Stimulated activated CD8-positive, alpha-beta memory T cell treated with anti-CD3 and anti-CD28 coated beads, Interleukin-2, amount 100 ng/mL, for 48 hours (primary cell): Measurements from ENCODE around the gene SMYD5.

Experiments used
- DNase-seq, 2 donors: peaks; one replicate each; pipeline ENCODE4 v3.0.0-alpha.2; 2020; ENCODE audit warnings: low read depth in 2 of 2

SMYD5 gene

GRCh38 chr2:73205611-73206010 lies 8.4 kb upstream of the SMYD5 start:
- no peak for DNase-seq

GRCh38 chr2:73208258-73208657 lies 5.8 kb upstream of the SMYD5 start:
- no peak for DNase-seq

GRCh38 chr2:73210019-73210418 lies 4.0 kb upstream of the SMYD5 start:
- no peak for DNase-seq

GRCh38 chr2:73210696-73211095 lies 3.3 kb upstream of the SMYD5 start:
- no peak for DNase-seq

- DNase-seq: no peak
Observed at GRCh38 chr2:73212098-73212447, 2.0 kb upstream of the SMYD5 start.

- DNase-seq: peak; percentile 56 to 71
Observed at GRCh38 chr2:73212448-73213176, 1.4 kb upstream of the SMYD5 start.

- DNase-seq: no peak
Observed at GRCh38 chr2:73215254-73215653, 1.2 kb downstream of the SMYD5 start.

- no peak for DNase-seq
Observed at GRCh38 chr2:73217160-73217559, 3.1 kb downstream of the SMYD5 start.

GRCh38 chr2:73217826-73218225 lies 3.8 kb downstream of the SMYD5 start:
- no peak for DNase-seq

GRCh38 chr2:73218298-73218697 lies 4.3 kb downstream of the SMYD5 start:
- DNase-seq: no peak

- DNase-seq: no peak
Observed at GRCh38 chr2:73223821-73224220, 9.8 kb downstream of the SMYD5 start.

- DNase-seq: no peak
Observed at GRCh38 chr2:73225513-73226360, 11.7 kb downstream of the SMYD5 start.

GRCh38 chr2:73227086-73227485 lies 13.0 kb downstream of the SMYD5 start:
- DNase-seq: no peak

GRCh38 chr2:73228631-73229030 lies 14.6 kb downstream of the SMYD5 start:
- DNase-seq: no peak

GRCh38 chr2:73232403-73233153 lies 18.5 kb downstream of the SMYD5 start:
- peak in 1 of 2 donors; percentile 10 for DNase-seq

- peak; percentile 86 to 91 for DNase-seq
Observed at GRCh38 chr2:73233154-73233931, 19.3 kb downstream of the SMYD5 start, which contains the start of gene PRADC1. TSS of gene PRADC1 (minus strand) at chr2:73233239. CDS start at chr2:73233160, 79 bp downstream.

- DNase-seq: peak; percentile 70 to 75
Observed at GRCh38 chr2:73233932-73234832, 20.1 kb downstream of the SMYD5 start, which contains the start of gene CCT7. TSS of gene CCT7 (plus strand) at chr2:73234308. CDS start at chr2:73234379, 71 bp downstream.

GRCh38 chr2:73235315-73236028 lies 21.4 kb downstream of the SMYD5 start:
- DNase-seq: no peak

- DNase-seq: no peak
Observed at GRCh38 chr2:73237168-73237567, 23.1 kb downstream of the SMYD5 start.

- DNase-seq: no peak
Observed at GRCh38 chr2:73238149-73238548, 24.1 kb downstream of the SMYD5 start.
